Stimulated activated memory B cell treated with anti-CD40 and anti-IgM and Interleukin-4, amounts not matched to agents 10 μg/mL and 1 μg/mL and 100 μg/mL, for 72 hours (primary cell): ENCODE measurements around the gene RGL1.

Source experiments
- ATAC-seq: fragments of 150-1000 bp; cut with Tn5 transposase; 2 replicates; pipeline ENCODE4 v1.10.0; 2021
- H3K27ac Mint-ChIP-seq: one replicate; pipeline ENCODE4 v1.8.0; 2022; ENCODE audit warnings: mild to moderate bottlenecking, mixed read lengths
- H3K27me3 Mint-ChIP-seq: one replicate; pipeline ENCODE4 v1.8.0; 2022; ENCODE audit warnings: mixed read lengths
- H3K36me3 Mint-ChIP-seq: one replicate; pipeline ENCODE4 v1.8.0; 2022; ENCODE audit warnings: mixed read lengths
- H3K4me1 Mint-ChIP-seq: one replicate; pipeline ENCODE4 v1.8.0; 2022; ENCODE audit warnings: mixed read lengths
- H3K4me3 Mint-ChIP-seq: one replicate; pipeline ENCODE4 v1.8.0; 2022; ENCODE audit warnings: mild to moderate bottlenecking, moderate library complexity, mixed read lengths
- H3K9me3 Mint-ChIP-seq: one replicate; pipeline ENCODE4 v1.8.0; 2022; ENCODE audit warnings: mixed read lengths

RGL1 gene

GRCh38 chr1:183827801-183828200 lies 22.9 kb downstream of the RGL1 start:
- Mint-ChIP-seq H3K9me3 (no peaks in the 10 kb centered on the region), H3K4me3 (no peak overlapping the region), H3K36me3 (no peaks in the 10 kb centered on the region), H3K27ac (no peak overlapping the region), H3K4me1 (no peaks in the 10 kb centered on the region), H3K27me3 (no peaks in the 10 kb centered on the region)
- no peak for ATAC-seq

GRCh38 chr1:183830389-183830788 lies 25.5 kb downstream of the RGL1 start:
- no peaks in the 10 kb centered on the region for H3K36me3 Mint-ChIP-seq
- H3K27ac Mint-ChIP-seq: no peak overlapping the region
- H3K9me3 Mint-ChIP-seq: no peaks in the 10 kb centered on the region
- no peaks in the 10 kb centered on the region for H3K27me3 Mint-ChIP-seq
- H3K4me3 Mint-ChIP-seq: no peak overlapping the region
- H3K4me1 Mint-ChIP-seq: no peaks in the 10 kb centered on the region
- ATAC-seq: no peak

- no peaks in the 10 kb centered on the region for H3K36me3 Mint-ChIP-seq
- no peak for ATAC-seq
- H3K9me3 Mint-ChIP-seq: no peaks in the 10 kb centered on the region
- no peaks in the 10 kb centered on the region for H3K27me3 Mint-ChIP-seq
- no peak overlapping the region for H3K27ac Mint-ChIP-seq
- no peak overlapping the region for H3K4me3 Mint-ChIP-seq
- no peaks in the 10 kb centered on the region for H3K4me1 Mint-ChIP-seq
Observed at GRCh38 chr1:183831311-183831710, 26.4 kb downstream of the RGL1 start.

GRCh38 chr1:183832459-183832858 lies 27.5 kb downstream of the RGL1 start:
- ATAC-seq: no peak
- no peaks in the 10 kb centered on the region for H3K36me3 Mint-ChIP-seq
- no peaks in the 10 kb centered on the region for H3K27me3 Mint-ChIP-seq
- no peaks in the 10 kb centered on the region for H3K4me1 Mint-ChIP-seq
- no peak overlapping the region for H3K27ac Mint-ChIP-seq
- H3K4me3 Mint-ChIP-seq: no peak overlapping the region
- no peaks in the 10 kb centered on the region for H3K9me3 Mint-ChIP-seq

GRCh38 chr1:183834568-183834967 lies 29.6 kb downstream of the RGL1 start:
- no peak for ATAC-seq
- H3K27me3 Mint-ChIP-seq: no peaks in the 10 kb centered on the region
- H3K27ac Mint-ChIP-seq: no peak overlapping the region
- H3K9me3 Mint-ChIP-seq: no peaks in the 10 kb centered on the region
- peaks cover 3% of the 10 kb centered on the region for H3K36me3 Mint-ChIP-seq
- no peak overlapping the region for H3K4me3 Mint-ChIP-seq
- H3K4me1 Mint-ChIP-seq: no peaks in the 10 kb centered on the region

GRCh38 chr1:183836598-183836997 lies 31.7 kb downstream of the RGL1 start:
- Mint-ChIP-seq H3K4me3 (no peak overlapping the region), H3K9me3 (no peaks in the 10 kb centered on the region), H3K27me3 (no peaks in the 10 kb centered on the region), H3K36me3 (peaks cover 6% of the 10 kb centered on the region), H3K27ac (no peak overlapping the region), H3K4me1 (peaks cover 2% of the 10 kb centered on the region)
- ATAC-seq: no peak

- Mint-ChIP-seq H3K27me3 (no peaks in the 10 kb centered on the region), H3K36me3 (peaks cover 6% of the 10 kb centered on the region), H3K4me3 (no peak overlapping the region), H3K4me1 (peaks cover 7% of the 10 kb centered on the region), H3K27ac (no peak overlapping the region), H3K9me3 (no peaks in the 10 kb centered on the region)
- no peak for ATAC-seq
Observed at GRCh38 chr1:183837062-183837461, 32.1 kb downstream of the RGL1 start.

GRCh38 chr1:183838221-183838620 lies 33.3 kb downstream of the RGL1 start:
- H3K4me1 Mint-ChIP-seq: peaks cover 18% of the 10 kb centered on the region
- no peak for ATAC-seq
- no peaks in the 10 kb centered on the region for H3K27me3 Mint-ChIP-seq
- no peak overlapping the region for H3K4me3 Mint-ChIP-seq
- H3K27ac Mint-ChIP-seq: no peak overlapping the region
- H3K36me3 Mint-ChIP-seq: peaks cover 6% of the 10 kb centered on the region
- H3K9me3 Mint-ChIP-seq: no peaks in the 10 kb centered on the region

GRCh38 chr1:183840140-183840539 lies 35.2 kb downstream of the RGL1 start:
- Mint-ChIP-seq H3K4me3 (no peak overlapping the region), H3K36me3 (peaks cover 6% of the 10 kb centered on the region), H3K27ac (no peak overlapping the region), H3K4me1 (peaks cover 18% of the 10 kb centered on the region), H3K9me3 (no peaks in the 10 kb centered on the region), H3K27me3 (no peaks in the 10 kb centered on the region)
- no peak for ATAC-seq

GRCh38 chr1:183841550-183841949 lies 36.6 kb downstream of the RGL1 start:
- ATAC-seq: peak; percentile 37
- Mint-ChIP-seq H3K27ac (peak overlapping the region; percentile 91), H3K36me3 (peaks cover 6% of the 10 kb centered on the region), H3K27me3 (no peaks in the 10 kb centered on the region), H3K9me3 (no peaks in the 10 kb centered on the region), H3K4me1 (peaks cover 18% of the 10 kb centered on the region), H3K4me3 (peak overlapping the region; percentile 16)

GRCh38 chr1:183841950-183842794 lies 37.3 kb downstream of the RGL1 start:
- Mint-ChIP-seq H3K36me3 (peaks cover 6% of the 10 kb centered on the region), H3K27me3 (no peaks in the 10 kb centered on the region), H3K9me3 (no peaks in the 10 kb centered on the region), H3K4me1 (peaks cover 18% of the 10 kb centered on the region), H3K4me3 (peak overlapping the region; percentile 52), H3K27ac (peak overlapping the region; percentile 91)
- peak; percentile 93 for ATAC-seq

GRCh38 chr1:183842795-183843144 lies 37.9 kb downstream of the RGL1 start:
- Mint-ChIP-seq H3K27ac (peak overlapping the region; percentile 91), H3K9me3 (no peaks in the 10 kb centered on the region), H3K27me3 (no peaks in the 10 kb centered on the region), H3K36me3 (peaks cover 6% of the 10 kb centered on the region), H3K4me1 (peaks cover 18% of the 10 kb centered on the region), H3K4me3 (peak overlapping the region; percentile 52)
- peak; percentile 65 for ATAC-seq

GRCh38 chr1:183844806-183845205 lies 39.9 kb downstream of the RGL1 start:
- no peak for ATAC-seq
- Mint-ChIP-seq H3K27me3 (no peaks in the 10 kb centered on the region), H3K27ac (no peak overlapping the region), H3K9me3 (no peaks in the 10 kb centered on the region), H3K36me3 (peaks cover under 1% of the 10 kb centered on the region), H3K4me3 (no peak overlapping the region), H3K4me1 (peaks cover 18% of the 10 kb centered on the region)

- Mint-ChIP-seq H3K27me3 (no peaks in the 10 kb centered on the region), H3K4me1 (peaks cover 18% of the 10 kb centered on the region), H3K27ac (no peak overlapping the region), H3K4me3 (no peak overlapping the region), H3K36me3 (no peaks in the 10 kb centered on the region), H3K9me3 (no peaks in the 10 kb centered on the region)
- ATAC-seq: no peak
Observed at GRCh38 chr1:183845681-183846080, 40.8 kb downstream of the RGL1 start.

- no peaks in the 10 kb centered on the region for H3K27me3 Mint-ChIP-seq
- no peak overlapping the region for H3K4me3 Mint-ChIP-seq
- no peaks in the 10 kb centered on the region for H3K9me3 Mint-ChIP-seq
- H3K36me3 Mint-ChIP-seq: no peaks in the 10 kb centered on the region
- H3K4me1 Mint-ChIP-seq: peaks cover 6% of the 10 kb centered on the region
- H3K27ac Mint-ChIP-seq: no peak overlapping the region
- no peak for ATAC-seq
Observed at GRCh38 chr1:183847641-183848040, 42.7 kb downstream of the RGL1 start.

GRCh38 chr1:183850852-183851251 lies 45.9 kb downstream of the RGL1 start:
- Mint-ChIP-seq H3K36me3 (no peaks in the 10 kb centered on the region), H3K9me3 (no peaks in the 10 kb centered on the region), H3K27me3 (no peaks in the 10 kb centered on the region), H3K27ac (no peak overlapping the region), H3K4me1 (no peaks in the 10 kb centered on the region), H3K4me3 (no peak overlapping the region)
- ATAC-seq: no peak
